OCI-LY7 (cell line): Measurements from ENCODE around the gene CARD11.

ENCODE experiments used
- CTCF ChIP-seq: fragments of 200-600 bp; sonication (generic); conservative IDR thresholded peaks from 2 replicates; pipeline ENCODE4 v1.5.1; 2014; ENCODE audit warnings: mild to moderate bottlenecking, antibody characterized with exemption, low read length, moderate library complexity, mixed read lengths
- EZH2phosphoT487 ChIP-seq: fragments of 200-600 bp; sonication (generic); IDR thresholded peaks from 2 replicates; pipeline ENCODE4 v1.6.1; 2018; ENCODE audit warnings: low read depth, borderline replicate concordance, mild to moderate bottlenecking, mixed run types, antibody characterized with exemption, low read length, moderate library complexity, mixed read lengths

- TF ChIP-seq CTCF (no peak), EZH2phosphoT487 (no peak)
Observed at GRCh38 chr7:3028071-3028757, 15.5 kb downstream of the CARD11 start.
